HepG2 (cell line): ENCODE results near the gene GPC3. TPM values are rescaled to one million over a fixed set of nuclear protein-coding genes. Genes with fewer than 3 reads are reported as not detected.
A peak's percentile ranks its signal among the peaks of the same experiment; 100 is the strongest.

Experiments
- ATAC-seq: fragments of 200-7000 bp; cut with Tn5 transposase; 3 replicates; pipeline ENCODE4 v1.9.1; 2020; ENCODE audit warnings: mild to moderate bottlenecking, moderate library complexity
- BruUV-seq: library from RNA; stranded (reverse); fragments of 400-500 nt; replicated peaks from 2 replicates; lab custom pipeline; 2021; lab: Mats Ljungman, UMichigan
- CTCF ChIA-PET: fragments of 300-600 bp; formaldehyde crosslinking; extraction: SDS; loops from one replicate; lab custom pipeline; 2021; ENCODE audit warnings: low total read pairs, inconsistent platforms, low intra/inter-chr PET ratio; lab: Yijun Ruan, JAX
- POLR2A ChIA-PET: fragments of 350-600 bp; sonication (Branson Sonifier 250); formaldehyde crosslinking; loops from one replicate; lab custom pipeline; 2020; ENCODE audit warnings: antibody characterized with exemption, inconsistent platforms; lab: Yijun Ruan, JAX
- DNase-seq: peaks from one replicate; pipeline ENCODE4 v3.0.0-alpha.2; 2015; ENCODE audit warnings: low spot score
- FAIRE-seq: peaks from 3 replicates; lab custom pipeline; 2011; peaks lifted over from hg19 to GRCh38; lab: Jason Lieb, UNC
- H2AFZ ChIP-seq: one replicate; pipeline ENCODE4 v1.6.1; 2011; ENCODE audit warnings: low read length, inconsistent platforms
- H3K27ac ChIP-seq: fragments of 300-600 bp; 3 replicates; pipeline ENCODE4 v1.8.0; 2011; ENCODE audit warnings: mixed run types, mild to moderate bottlenecking, mixed read lengths, low read length, inconsistent platforms; ENCODE audit not compliant: insufficient read depth; ENCODE audit errors: extremely low read length
- H3K27me3 ChIP-seq, 2 experiments: fragments of 200-600 bp in 1 of 2; 2 replicates in 1 of 2; 3 replicates in 1 of 2; pipeline versions ENCODE4 v1.6.0 to v1.8.0; 2011; ENCODE audit warnings: low read length in 2 of 2, mild to moderate bottlenecking in 2 of 2, moderate library complexity in 2 of 2, inconsistent platforms in 1 of 2; ENCODE audit not compliant: insufficient read depth in 2 of 2, control insufficient read depth in 1 of 2
- H3K36me3 ChIP-seq, 2 experiments: fragments of 200-600 bp in 1 of 2; replicated peaks in 1 of 2; 2 replicates in 1 of 2; 3 replicates in 1 of 2; pipeline versions ENCODE4 v1.5.1 to v1.8.0; 2011; ENCODE audit warnings: low read length in 2 of 2, inconsistent platforms in 1 of 2; ENCODE audit not compliant: insufficient read depth in 2 of 2, control insufficient read depth in 1 of 2
- H3K4me1 ChIP-seq: 2 replicates; pipeline ENCODE4 v1.5.1; 2012; ENCODE audit warnings: low read length, inconsistent platforms; ENCODE audit not compliant: insufficient read depth
- H3K4me2 ChIP-seq: 2 replicates; pipeline ENCODE4 v1.6.0; 2011; ENCODE audit warnings: low read depth, low read length, inconsistent platforms
- H3K4me3 ChIP-seq, 3 experiments: fragments of 200-600 bp in 1 of 3; sonication (generic), shearing (Covaris generic) in 1 of 3; replicated peaks in 1 of 3; 2 replicates each; pipeline ENCODE4 v1.5.1; 2011 to 2016; ENCODE audit warnings: low read length in 3 of 3, inconsistent platforms in 2 of 3, low read depth in 2 of 3, mild to moderate bottlenecking in 2 of 3, control low read depth in 1 of 3, mixed read lengths in 1 of 3; ENCODE audit not compliant: insufficient read depth in 1 of 3
- H3K79me2 ChIP-seq: one replicate; pipeline ENCODE4 v1.6.1; 2011; ENCODE audit warnings: low read length, inconsistent platforms; ENCODE audit not compliant: insufficient read depth
- H3K9ac ChIP-seq: 2 replicates; pipeline ENCODE4 v1.6.0; 2011; ENCODE audit warnings: mild to moderate bottlenecking, low read depth, low read length, inconsistent platforms; ENCODE audit not compliant: insufficient read depth
- H3K9me3 ChIP-seq: 2 replicates; pipeline ENCODE4 v1.5.1; 2012; ENCODE audit warnings: mild to moderate bottlenecking, low read length
- H4K20me1 ChIP-seq: 2 replicates; pipeline ENCODE4 v1.6.0; 2011; ENCODE audit warnings: inconsistent platforms, mild to moderate bottlenecking, low read length, moderate library complexity; ENCODE audit not compliant: insufficient read depth
- HOXD1 ChIP-seq: sonication (generic); formaldehyde crosslinking; IDR thresholded peaks from 2 replicates; pipeline ENCODE4 v1.5.0; 2020; ENCODE audit warnings: missing genetic modification reagents
- RBM22 ChIP-seq: fragments of 200-400 bp; formaldehyde crosslinking; optimal IDR thresholded peaks from 2 replicates; pipeline ENCODE3; 2017; ENCODE audit warnings: mild to moderate bottlenecking, low read length, moderate library complexity
- ZNF180 ChIP-seq: sonication (generic); formaldehyde crosslinking; IDR thresholded peaks from 2 replicates; pipeline ENCODE4 v1.4.0; 2020; ENCODE audit warnings: low read depth, missing genetic modification reagents, borderline replicate concordance
- ZNF605 ChIP-seq: sonication (generic); formaldehyde crosslinking; IDR thresholded peaks from 2 replicates; pipeline ENCODE4 v1.8.0; 2022; ENCODE audit warnings: mild to moderate bottlenecking, missing genetic modification reagents
- ZNF776 ChIP-seq: sonication (generic); formaldehyde crosslinking; IDR thresholded peaks from 2 replicates; pipeline ENCODE4 v1.4.0; 2020; ENCODE audit warnings: mild to moderate bottlenecking, missing genetic modification reagents
- WGBS: methylation state at CpG from one replicate; pipeline ENCODE4 v1.1.6; 2017; ENCODE audit warnings: low lambda C conversion rate; 5-methylcytosine and 5-hydroxymethylcytosine counted together
- in situ Hi-C: cut with HindIII; loops from 2 replicates; pipeline ENCODE4 v1.10.0; 2017; ENCODE audit warnings: low pct_unique_long_range_greater_than_20kb; ENCODE audit not compliant: extremely low pct_ligation_motif_present
- intact Hi-C: fragments of 100-400 bp; cut with micrococcal nuclease; formaldehyde crosslinking; loops from one replicate; pipeline ENCODE4 v1.10.0; 2022; ENCODE audit not compliant: unreplicated experiment
- polyA plus RNA-seq, 8 experiments: library from polyadenylated mRNA; depleted of rRNA in 3 of 8; stranded (reverse) in 7 of 8; unstranded in 1 of 8; fragments of >200 nt; fragmentation: Illumina TruSeq in 4 of 8; extraction: Trizol in 4 of 8; gene quantifications; 2 replicates each; pipeline versions ENCODE4 v1.2.1 to v1.2.3, GENCODE V29; 2011 to 2016; ENCODE audit warnings: low read depth in 4 of 8, missing spikeins in 1 of 8, mixed read lengths in 1 of 8; ENCODE audit not compliant: insufficient read depth in 1 of 8
- total RNA-seq, 5 experiments: library from RNA; depleted of rRNA; stranded (reverse); fragments of >200 nt; fragmentation: Illumina TruSeq; extraction: Trizol; gene quantifications; 2 replicates each; pipeline ENCODE4 v1.2.3, GENCODE V29; 2016; ENCODE audit warnings: low read depth in 1 of 5
- TF ChIP-seq, protein P1 (sequence below): sonication (generic); formaldehyde crosslinking; conservative IDR thresholded peaks from 2 replicates; pipeline ENCODE4 v1.4.0; 2020; ENCODE audit warnings: missing genetic modification reagents

GPC3 gene
- total and polyA plus RNA-seq, 2 of the 13 experiments (the other 11 are each of a cell fraction or from before 2014, with no cell fraction given): 1,799 to 3,263 TPM

GRCh38 chrX:133856819-133857218, 128.6 kb downstream of the GPC3 start:
- no peak overlapping the region for H3K27ac ChIP-seq
- FAIRE-seq: no peak
- TF ChIP-seq ZNF776 (CRISPR knock-in tag) (no peak), RBM22 (peak; percentile 45)
- TF ChIP-seq, all 625 proteins: peak for 1
- ChIA-PET CTCF (no interaction called here), POLR2A (no interaction called here)
- no peak for ATAC-seq
- intact Hi-C loops (no loop called here), in situ Hi-C loops (no loop called here)
- no peak overlapping the region for H3K4me2 ChIP-seq
- no peak overlapping the region for H3K4me3 ChIP-seq
- no peak overlapping the region for H2AFZ ChIP-seq
- H3K36me3 ChIP-seq: peaks cover 2 to 46% of the 10 kb centered on the region in 2 experiments; a peak in 4 of 5 replicates
- H3K9ac ChIP-seq: no peak overlapping the region
- TSS peak; percentile 10 for BruUV-seq
- H3K27me3 ChIP-seq: no peaks in the 10 kb centered on the region
- 75% methylated on average over 3 of the region's 3 CpGs for WGBS
- peaks cover 38% of the 10 kb centered on the region for H3K79me2 ChIP-seq
- H3K9me3 ChIP-seq: no peaks in the 10 kb centered on the region
- peaks cover 81% of the 10 kb centered on the region for H4K20me1 ChIP-seq
- no peaks in the 10 kb centered on the region for H3K4me1 ChIP-seq
- DNase-seq: no peak

- FAIRE-seq (no peak), DNase-seq (no peak), ATAC-seq (no peak)
- Histone ChIP-seq H3K9me3 (no peaks in the 10 kb centered on the region), H3K27me3 (no peaks in the 10 kb centered on the region), H3K79me2 (peaks cover 49% of the 10 kb centered on the region), H3K4me1 (peaks cover 19% of the 10 kb centered on the region), H4K20me1 (peaks cover 74% of the 10 kb centered on the region), H3K36me3 (peaks cover 0 to 36% of the 10 kb centered on the region in 2 experiments), H3K9ac (no peak overlapping the region), H2AFZ (no peak overlapping the region), H3K4me3 (no peak overlapping the region), H3K4me2 (no peak overlapping the region), H3K27ac (no peak overlapping the region)
- intact Hi-C loops (no loop called here), in situ Hi-C loops (no loop called here)
- no TSS peak for BruUV-seq
- 88% methylated on average over 2 of the region's 2 CpGs for WGBS
- POLR2A ChIA-PET: no interaction called here
- TF ChIP-seq, protein P1, sequence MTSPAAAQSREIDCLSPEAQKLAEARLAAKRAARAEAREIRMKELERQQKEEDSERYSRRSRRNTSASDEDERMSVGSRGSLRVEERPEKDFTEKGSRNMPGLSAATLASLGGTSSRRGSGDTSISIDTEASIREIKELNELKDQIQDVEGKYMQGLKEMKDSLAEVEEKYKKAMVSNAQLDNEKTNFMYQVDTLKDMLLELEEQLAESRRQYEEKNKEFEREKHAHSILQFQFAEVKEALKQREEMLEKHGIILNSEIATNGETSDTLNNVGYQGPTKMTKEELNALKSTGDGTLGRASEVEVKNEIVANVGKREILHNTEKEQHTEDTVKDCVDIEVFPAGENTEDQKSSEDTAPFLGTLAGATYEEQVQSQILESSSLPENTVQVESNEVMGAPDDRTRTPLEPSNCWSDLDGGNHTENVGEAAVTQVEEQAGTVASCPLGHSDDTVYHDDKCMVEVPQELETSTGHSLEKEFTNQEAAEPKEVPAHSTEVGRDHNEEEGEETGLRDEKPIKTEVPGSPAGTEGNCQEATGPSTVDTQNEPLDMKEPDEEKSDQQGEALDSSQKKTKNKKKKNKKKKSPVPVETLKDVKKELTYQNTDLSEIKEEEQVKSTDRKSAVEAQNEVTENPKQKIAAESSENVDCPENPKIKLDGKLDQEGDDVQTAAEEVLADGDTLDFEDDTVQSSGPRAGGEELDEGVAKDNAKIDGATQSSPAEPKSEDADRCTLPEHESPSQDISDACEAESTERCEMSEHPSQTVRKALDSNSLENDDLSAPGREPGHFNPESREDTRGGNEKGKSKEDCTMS (CRISPR knock-in tag): no peak
- TF ChIP-seq ZNF605 (CRISPR knock-in tag) (no peak), HOXD1 (CRISPR knock-in tag) (no peak), ZNF180 (CRISPR knock-in tag) (no peak)
- CTCF ChIA-PET: no interaction called here
Measured at GRCh38 chrX:133854290-133854689, 131.1 kb downstream of the GPC3 start.
